NB4 (cell line): ENCODE data around the gene KCTD15.

Source experiments
- DNase-seq: peaks from one replicate; pipeline ENCODE4 v3.0.0; 2010; ENCODE audit warnings: low read depth
- H3K4me3 ChIP-seq: one replicate; pipeline ENCODE4 v1.5.1; 2011; ENCODE audit warnings: mild to moderate bottlenecking, low read depth, low read length, moderate library complexity
- MAX ChIP-seq: IDR thresholded peaks from 2 replicates; pipeline ENCODE4 v1.6.1; 2011; ENCODE audit warnings: low read depth, low read length
- MYC ChIP-seq: IDR thresholded peaks from 2 replicates; pipeline ENCODE4 v1.6.1; 2011; ENCODE audit warnings: low read depth, low read length
- POLR2A ChIP-seq: IDR thresholded peaks from 2 replicates; pipeline ENCODE4 v1.6.1; 2011; ENCODE audit warnings: mild to moderate bottlenecking; ENCODE audit not compliant: insufficient read length; ENCODE audit errors: extremely low read depth
- TF ChIP-seq, protein P1 (sequence below): IDR thresholded peaks from one replicate; pipeline ENCODE4 v1.5.1; 2012; ENCODE audit warnings: low read depth, low read length

Gene KCTD15

DNA sequence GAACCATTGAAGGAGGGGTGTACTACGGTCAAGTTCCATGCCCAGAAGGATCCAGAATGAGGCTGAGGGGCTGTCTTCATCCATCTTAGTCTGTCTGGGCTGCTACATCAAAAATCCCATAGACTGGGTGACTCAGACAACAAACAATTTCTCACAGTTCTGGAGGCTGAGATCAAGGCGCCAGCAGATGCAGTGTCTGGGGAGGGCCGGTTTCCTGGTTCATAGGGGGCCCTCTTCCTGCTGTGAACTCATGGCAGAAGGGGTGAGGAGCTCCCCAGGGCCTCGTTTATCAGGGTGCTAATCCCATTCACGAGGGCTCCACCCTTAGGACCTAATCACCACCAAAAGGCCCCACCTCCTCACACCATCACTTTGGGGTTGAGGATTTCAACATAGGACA lies 14.7 kb upstream of the KCTD15 start:
- peak; percentile 53 for DNase-seq
- no peak overlapping the region for H3K4me3 ChIP-seq
- TF ChIP-seq MYC = no peak
- TF ChIP-seq, protein P1, sequence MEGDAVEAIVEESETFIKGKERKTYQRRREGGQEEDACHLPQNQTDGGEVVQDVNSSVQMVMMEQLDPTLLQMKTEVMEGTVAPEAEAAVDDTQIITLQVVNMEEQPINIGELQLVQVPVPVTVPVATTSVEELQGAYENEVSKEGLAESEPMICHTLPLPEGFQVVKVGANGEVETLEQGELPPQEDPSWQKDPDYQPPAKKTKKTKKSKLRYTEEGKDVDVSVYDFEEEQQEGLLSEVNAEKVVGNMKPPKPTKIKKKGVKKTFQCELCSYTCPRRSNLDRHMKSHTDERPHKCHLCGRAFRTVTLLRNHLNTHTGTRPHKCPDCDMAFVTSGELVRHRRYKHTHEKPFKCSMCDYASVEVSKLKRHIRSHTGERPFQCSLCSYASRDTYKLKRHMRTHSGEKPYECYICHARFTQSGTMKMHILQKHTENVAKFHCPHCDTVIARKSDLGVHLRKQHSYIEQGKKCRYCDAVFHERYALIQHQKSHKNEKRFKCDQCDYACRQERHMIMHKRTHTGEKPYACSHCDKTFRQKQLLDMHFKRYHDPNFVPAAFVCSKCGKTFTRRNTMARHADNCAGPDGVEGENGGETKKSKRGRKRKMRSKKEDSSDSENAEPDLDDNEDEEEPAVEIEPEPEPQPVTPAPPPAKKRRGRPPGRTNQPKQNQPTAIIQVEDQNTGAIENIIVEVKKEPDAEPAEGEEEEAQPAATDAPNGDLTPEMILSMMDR = no peak
- TF ChIP-seq POLR2A = no peak
- no peak for TF ChIP-seq MAX

- TF ChIP-seq, protein P1 = no peak
- TF ChIP-seq MYC = no peak
- TF ChIP-seq POLR2A = no peak
- no peak for TF ChIP-seq MAX
- no peak for DNase-seq
- no peak overlapping the region for H3K4me3 ChIP-seq
These were observed 12.2 kb upstream of the KCTD15 start for GRCh38 chr19:33784432-33784831.

DNA sequence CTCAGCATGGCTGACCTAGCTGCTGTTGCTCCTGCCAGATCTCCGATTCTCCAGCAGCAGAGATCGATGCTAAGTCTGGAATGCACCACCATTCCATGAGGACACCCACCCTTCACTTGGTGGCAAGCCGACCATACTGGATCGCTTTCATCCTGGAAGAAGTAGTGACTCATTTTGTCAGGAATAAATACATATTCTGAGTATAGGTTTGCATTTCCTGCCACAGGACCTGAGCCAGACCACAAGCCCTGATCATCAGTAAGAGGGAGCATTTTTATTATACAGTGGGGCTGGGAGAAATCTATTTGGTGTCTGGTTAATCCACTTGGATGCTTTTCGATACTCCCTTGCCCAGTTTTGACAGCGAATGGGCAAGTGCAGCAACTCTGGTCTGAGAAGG lies 10.9 kb upstream of the KCTD15 start:
- no peak for DNase-seq
- TF ChIP-seq MYC (no peak), MAX (no peak), POLR2A (no peak)
- TF ChIP-seq, protein P1 = no peak
- H3K4me3 ChIP-seq = no peak overlapping the region

DNA sequence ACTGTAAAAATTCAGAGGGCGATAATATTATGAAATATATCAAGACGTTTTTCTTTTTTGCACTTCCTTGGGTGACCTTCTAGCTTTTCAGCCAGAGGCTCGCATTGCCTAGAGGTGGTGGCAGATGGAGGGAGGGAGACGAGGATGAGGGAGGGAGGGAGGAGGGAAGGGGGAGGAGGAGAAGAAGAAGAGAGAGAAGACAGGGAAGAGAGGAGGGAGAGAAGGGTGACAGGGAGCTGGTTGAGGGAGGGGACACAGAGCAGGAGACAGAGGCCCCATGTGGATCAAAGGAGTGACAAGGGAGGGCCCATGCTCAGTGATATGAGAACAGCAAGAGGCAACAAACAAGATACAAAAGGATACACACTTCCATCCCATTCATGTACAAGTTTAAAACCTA lies 8.0 kb upstream of the KCTD15 start:
- no peak for DNase-seq
- no peak overlapping the region for H3K4me3 ChIP-seq
- TF ChIP-seq, protein P1 = no peak
- TF ChIP-seq POLR2A (no peak), MAX (no peak), MYC (no peak)

- no peak for TF ChIP-seq POLR2A
- H3K4me3 ChIP-seq = no peak overlapping the region
- DNase-seq = no peak
These were observed 7.3 kb upstream of the KCTD15 start for GRCh38 chr19:33789344-33789743.

DNA sequence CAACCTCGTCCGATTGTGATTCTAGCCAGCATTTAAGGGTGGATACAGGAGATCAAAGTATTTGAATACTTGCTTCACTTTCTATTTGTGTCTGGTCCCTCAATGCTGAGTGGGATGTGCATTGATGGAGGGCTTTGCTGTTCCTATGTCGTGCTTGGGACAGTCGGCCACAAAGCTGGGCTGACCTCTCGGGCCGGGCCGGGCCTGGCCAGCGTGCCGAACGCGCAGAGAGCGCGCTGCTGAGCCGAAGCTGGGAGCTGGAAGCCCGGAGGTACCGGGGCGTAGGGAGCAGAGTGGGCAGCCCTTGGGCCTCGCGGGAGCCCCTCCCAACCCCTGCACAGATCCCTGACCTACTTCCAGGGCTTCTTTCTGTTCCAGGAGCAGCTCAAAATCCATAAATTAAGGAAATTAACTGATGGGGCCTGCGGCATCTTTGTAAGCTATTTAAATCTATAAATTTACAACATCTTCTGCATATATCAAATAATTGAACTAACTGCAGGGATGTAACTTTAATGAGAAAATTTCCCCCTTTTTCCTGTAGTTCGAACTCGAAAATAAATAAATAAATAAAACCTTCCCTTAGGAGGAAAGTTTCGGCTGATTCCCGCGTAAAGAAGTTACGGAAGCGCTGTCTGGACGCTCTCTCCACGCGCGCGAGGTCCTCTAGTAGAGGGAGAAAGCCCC lies 1.8 kb upstream of the KCTD15 start:
- peak overlapping the region; percentile 57 for H3K4me3 ChIP-seq
- TF ChIP-seq MYC = no peak
- TF ChIP-seq MAX = no peak
- no peak for TF ChIP-seq POLR2A
- TF ChIP-seq, protein P1 = no peak

More for the DNA sequence above, 1.8 kb upstream of the KCTD15 start:
- DNase-seq = no peak
